OCI-LY3 (cell line): ENCODE data around the gene TCF4.

Experiments used
- EZH2phosphoT487 ChIP-seq: fragments of 200-600 bp; shearing (Covaris generic); IDR thresholded peaks from 2 replicates; pipeline ENCODE4 v1.6.1; 2018; ENCODE audit warnings: antibody characterized with exemption, mixed run types, low read depth
- TF ChIP-seq, protein P1 (sequence below): fragments of 200-600, 300-600 bp; sonication (generic); IDR thresholded peaks from 2 replicates; pipeline ENCODE4 v1.5.1; 2014; ENCODE audit warnings: antibody characterized with exemption, low read length, low read depth

GRCh38 chr18:55500316-55501086, 87.5 kb downstream of the TCF4 start:
- TF ChIP-seq, protein P1, sequence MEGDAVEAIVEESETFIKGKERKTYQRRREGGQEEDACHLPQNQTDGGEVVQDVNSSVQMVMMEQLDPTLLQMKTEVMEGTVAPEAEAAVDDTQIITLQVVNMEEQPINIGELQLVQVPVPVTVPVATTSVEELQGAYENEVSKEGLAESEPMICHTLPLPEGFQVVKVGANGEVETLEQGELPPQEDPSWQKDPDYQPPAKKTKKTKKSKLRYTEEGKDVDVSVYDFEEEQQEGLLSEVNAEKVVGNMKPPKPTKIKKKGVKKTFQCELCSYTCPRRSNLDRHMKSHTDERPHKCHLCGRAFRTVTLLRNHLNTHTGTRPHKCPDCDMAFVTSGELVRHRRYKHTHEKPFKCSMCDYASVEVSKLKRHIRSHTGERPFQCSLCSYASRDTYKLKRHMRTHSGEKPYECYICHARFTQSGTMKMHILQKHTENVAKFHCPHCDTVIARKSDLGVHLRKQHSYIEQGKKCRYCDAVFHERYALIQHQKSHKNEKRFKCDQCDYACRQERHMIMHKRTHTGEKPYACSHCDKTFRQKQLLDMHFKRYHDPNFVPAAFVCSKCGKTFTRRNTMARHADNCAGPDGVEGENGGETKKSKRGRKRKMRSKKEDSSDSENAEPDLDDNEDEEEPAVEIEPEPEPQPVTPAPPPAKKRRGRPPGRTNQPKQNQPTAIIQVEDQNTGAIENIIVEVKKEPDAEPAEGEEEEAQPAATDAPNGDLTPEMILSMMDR: no peak
- TF ChIP-seq EZH2phosphoT487: no peak
